ENCODE measurements around the gene SLC15A1.

Gene SLC15A1

DNA sequence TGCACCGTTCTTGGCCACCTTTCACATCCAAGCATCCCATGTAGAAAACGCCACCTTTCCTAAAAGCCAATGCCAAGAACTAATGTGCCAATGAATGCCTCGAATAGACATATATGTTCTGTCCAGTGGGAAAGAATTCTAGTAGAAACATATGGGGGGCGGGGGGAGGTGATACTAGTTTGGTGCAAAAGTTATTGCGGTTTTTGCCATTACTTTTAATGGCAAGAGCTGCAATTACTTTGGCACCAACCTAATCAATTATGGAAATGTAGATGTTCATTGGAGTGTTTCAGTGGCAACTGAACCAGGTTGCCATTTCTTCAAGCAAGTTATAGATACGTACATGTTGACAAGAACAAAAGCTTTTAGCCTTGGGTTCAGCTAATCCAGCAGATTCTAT lies 34.6 kb downstream of the SLC15A1 start:
- Histone ChIP-seq H3K27me3 (ENCODE audit: control insufficient read depth, insufficient read depth, low read length, poor library complexity, severe bottlenecking) (no peaks in the 10 kb centered on the region), H3K27ac (ENCODE audit: insufficient read depth, low read depth, low read length, poor library complexity, severe bottlenecking) (no peak overlapping the region), H3K9me3 (ENCODE audit: control insufficient read depth, low read length) (no peaks in the 10 kb centered on the region), H3K4me1 (ENCODE audit: control insufficient read depth, insufficient read depth, low read length) (no peaks in the 10 kb centered on the region), H3K4me3 (ENCODE audit: insufficient read depth, low read depth, low read length) (no peak overlapping the region), H3K36me3 (ENCODE audit: control insufficient read depth, insufficient read depth, low read length) (no peaks in the 10 kb centered on the region)
- 96 to 97% methylated on average over 6 of the region's 6 CpGs for WGBS, 2 experiments

- Histone ChIP-seq H3K4me3 (ENCODE audit: insufficient read depth, low read depth, low read length) (no peak overlapping the region), H3K9me3 (ENCODE audit: control insufficient read depth, low read length) (no peaks in the 10 kb centered on the region), H3K27ac (ENCODE audit: insufficient read depth, low read depth, low read length, poor library complexity, severe bottlenecking) (no peak overlapping the region), H3K4me1 (ENCODE audit: control insufficient read depth, insufficient read depth, low read length) (no peaks in the 10 kb centered on the region), H3K36me3 (ENCODE audit: control insufficient read depth, insufficient read depth, low read length) (no peaks in the 10 kb centered on the region), H3K27me3 (ENCODE audit: control insufficient read depth, insufficient read depth, low read length, poor library complexity, severe bottlenecking) (no peaks in the 10 kb centered on the region)
- 94 to 96% methylated on average over 5 of the region's 5 CpGs for WGBS, 2 experiments
Measured at GRCh38 chr13:98717256-98717655, 35.2 kb downstream of the SLC15A1 start.

GRCh38 chr13:98710521-98710920 lies 42.0 kb downstream of the SLC15A1 start:
- H3K4me3 ChIP-seq (ENCODE audit: insufficient read depth, low read depth, low read length): no peak overlapping the region
- no peaks in the 10 kb centered on the region for H3K4me1 ChIP-seq (ENCODE audit: control insufficient read depth, insufficient read depth, low read length)
- 79 to 81% methylated on average over 7 of the region's 7 CpGs for WGBS, 2 experiments
- H3K9me3 ChIP-seq (ENCODE audit: control insufficient read depth, low read length): no peaks in the 10 kb centered on the region
- H3K36me3 ChIP-seq (ENCODE audit: control insufficient read depth, insufficient read depth, low read length): no peaks in the 10 kb centered on the region
- H3K27me3 ChIP-seq (ENCODE audit: control insufficient read depth, insufficient read depth, low read length, poor library complexity, severe bottlenecking): no peaks in the 10 kb centered on the region
- H3K27ac ChIP-seq (ENCODE audit: insufficient read depth, low read depth, low read length, poor library complexity, severe bottlenecking): no peak overlapping the region

DNA sequence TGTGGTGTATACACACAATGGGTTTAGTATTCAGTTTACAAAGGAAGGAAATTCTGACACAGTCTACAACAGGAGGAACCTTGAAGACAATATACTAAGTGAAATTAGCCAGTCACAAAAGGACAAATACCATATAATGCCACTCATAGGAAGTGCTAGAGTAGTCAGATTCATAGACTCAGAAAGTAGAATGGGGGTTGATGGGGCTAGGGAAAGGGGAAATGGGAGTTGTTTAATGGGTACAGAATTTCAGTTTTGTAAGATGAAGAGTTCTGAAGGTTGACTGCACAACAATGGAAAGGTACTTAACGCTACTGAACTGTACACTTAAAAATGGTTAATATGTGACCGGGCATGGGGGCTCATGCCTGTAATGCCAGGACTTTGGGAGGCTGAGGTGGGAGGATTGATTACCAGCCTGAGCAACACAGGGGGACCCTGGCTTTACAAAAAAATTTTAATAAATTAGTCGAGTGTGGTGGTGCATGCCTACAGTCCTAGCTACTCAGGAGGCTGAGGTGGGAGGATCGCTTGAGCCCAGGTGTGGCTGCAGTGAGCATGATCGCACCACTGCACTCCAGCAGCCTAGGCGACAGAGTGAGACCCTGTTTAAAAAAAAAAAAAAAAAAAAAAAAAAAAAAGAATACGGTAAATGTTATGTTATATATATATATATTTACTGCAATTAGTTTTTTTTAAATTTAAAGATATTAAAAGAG lies 45.0 kb downstream of the SLC15A1 start:
- Histone ChIP-seq H3K36me3 (ENCODE audit: control insufficient read depth, insufficient read depth, low read length) (no peaks in the 10 kb centered on the region), H3K27ac (ENCODE audit: insufficient read depth, low read depth, low read length, poor library complexity, severe bottlenecking) (no peak overlapping the region), H3K4me3 (ENCODE audit: insufficient read depth, low read depth, low read length) (no peak overlapping the region), H3K4me1 (ENCODE audit: control insufficient read depth, insufficient read depth, low read length) (no peaks in the 10 kb centered on the region), H3K9me3 (ENCODE audit: control insufficient read depth, low read length) (no peaks in the 10 kb centered on the region), H3K27me3 (ENCODE audit: control insufficient read depth, insufficient read depth, low read length, poor library complexity, severe bottlenecking) (no peaks in the 10 kb centered on the region)
- WGBS, 2 experiments: 91 to 95% methylated on average over 5 of the region's 7 CpGs

- 85 to 86% methylated on average over 12 of the region's 12 CpGs for WGBS, 2 experiments
- H3K4me1 ChIP-seq (ENCODE audit: control insufficient read depth, insufficient read depth, low read length): no peaks in the 10 kb centered on the region
- H3K36me3 ChIP-seq (ENCODE audit: control insufficient read depth, insufficient read depth, low read length): no peaks in the 10 kb centered on the region
- no peak overlapping the region for H3K4me3 ChIP-seq (ENCODE audit: insufficient read depth, low read depth, low read length)
- no peaks in the 10 kb centered on the region for H3K9me3 ChIP-seq (ENCODE audit: control insufficient read depth, low read length)
- no peak overlapping the region for H3K27ac ChIP-seq (ENCODE audit: insufficient read depth, low read depth, low read length, poor library complexity, severe bottlenecking)
- H3K27me3 ChIP-seq (ENCODE audit: control insufficient read depth, insufficient read depth, low read length, poor library complexity, severe bottlenecking): no peaks in the 10 kb centered on the region
Measured at GRCh38 chr13:98706446-98707110, 45.9 kb downstream of the SLC15A1 start.

DNA sequence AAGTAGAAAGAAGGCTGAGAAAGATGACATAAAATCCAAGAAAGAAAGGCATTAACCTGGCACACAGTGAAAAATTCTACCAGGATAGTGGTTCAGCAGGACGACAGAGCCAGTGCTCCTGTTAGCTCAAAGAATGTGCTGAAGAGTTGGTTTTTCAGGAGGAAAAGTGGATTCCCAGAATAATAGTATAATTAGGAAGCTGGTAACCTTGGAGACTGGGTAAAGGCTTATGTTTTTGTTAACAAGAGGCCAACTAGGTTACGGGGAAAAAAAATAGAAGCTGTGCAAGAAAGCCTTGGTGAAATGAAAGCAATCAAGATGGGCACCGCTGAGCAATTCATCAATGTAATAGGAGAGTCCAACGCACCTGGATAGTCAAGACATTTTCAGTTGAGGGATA lies 54.7 kb downstream of the SLC15A1 start:
- no peaks in the 10 kb centered on the region for H3K27me3 ChIP-seq (ENCODE audit: control insufficient read depth, insufficient read depth, low read length, poor library complexity, severe bottlenecking)
- no peak overlapping the region for H3K4me3 ChIP-seq (ENCODE audit: insufficient read depth, low read depth, low read length)
- peaks cover 5% of the 10 kb centered on the region for H3K4me1 ChIP-seq (ENCODE audit: control insufficient read depth, insufficient read depth, low read length)
- WGBS, 2 experiments: 85 to 88% methylated on average over 4 of the region's 4 CpGs
- H3K9me3 ChIP-seq (ENCODE audit: control insufficient read depth, low read length): no peaks in the 10 kb centered on the region
- H3K27ac ChIP-seq (ENCODE audit: insufficient read depth, low read depth, low read length, poor library complexity, severe bottlenecking): no peak overlapping the region
- no peaks in the 10 kb centered on the region for H3K36me3 ChIP-seq (ENCODE audit: control insufficient read depth, insufficient read depth, low read length)

GRCh38 chr13:98693756-98694155 lies 58.7 kb downstream of the SLC15A1 start:
- H3K4me1 ChIP-seq (ENCODE audit: control insufficient read depth, insufficient read depth, low read length): peaks cover 5% of the 10 kb centered on the region
- 45 to 48% methylated on average over 1 of the region's 1 CpG for WGBS, 2 experiments
- no peaks in the 10 kb centered on the region for H3K9me3 ChIP-seq (ENCODE audit: control insufficient read depth, low read length)
- no peaks in the 10 kb centered on the region for H3K27me3 ChIP-seq (ENCODE audit: control insufficient read depth, insufficient read depth, low read length, poor library complexity, severe bottlenecking)
- peak overlapping the region; percentile 69 for H3K27ac ChIP-seq (ENCODE audit: insufficient read depth, low read depth, low read length, poor library complexity, severe bottlenecking)
- no peak overlapping the region for H3K4me3 ChIP-seq (ENCODE audit: insufficient read depth, low read depth, low read length)
- no peaks in the 10 kb centered on the region for H3K36me3 ChIP-seq (ENCODE audit: control insufficient read depth, insufficient read depth, low read length)

DNA sequence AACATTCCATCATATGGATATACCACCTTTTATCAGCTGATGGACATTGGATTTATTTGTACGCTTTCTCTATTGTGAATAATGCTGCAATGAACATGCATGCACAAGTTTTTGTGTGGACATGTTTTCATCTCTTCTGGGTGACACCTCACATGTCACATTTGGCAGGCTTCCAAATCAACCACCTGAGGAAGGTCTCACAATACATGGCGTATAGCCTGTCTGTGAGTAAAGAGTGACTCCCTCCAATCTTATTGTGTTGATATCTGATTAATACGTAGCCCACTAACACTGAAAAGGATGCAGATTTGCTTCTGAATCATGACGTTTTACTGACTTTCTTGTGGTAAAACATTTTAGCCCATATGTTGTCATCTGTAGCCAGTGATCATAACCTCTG lies 61.1 kb downstream of the SLC15A1 start:
- 97 to 98% methylated on average over 4 of the region's 4 CpGs for WGBS, 2 experiments
- H3K36me3 ChIP-seq (ENCODE audit: control insufficient read depth, insufficient read depth, low read length): no peaks in the 10 kb centered on the region
- H3K4me1 ChIP-seq (ENCODE audit: control insufficient read depth, insufficient read depth, low read length): peaks cover 5% of the 10 kb centered on the region
- H3K9me3 ChIP-seq (ENCODE audit: control insufficient read depth, low read length): no peaks in the 10 kb centered on the region
- no peaks in the 10 kb centered on the region for H3K27me3 ChIP-seq (ENCODE audit: control insufficient read depth, insufficient read depth, low read length, poor library complexity, severe bottlenecking)
- no peak overlapping the region for H3K27ac ChIP-seq (ENCODE audit: insufficient read depth, low read depth, low read length, poor library complexity, severe bottlenecking)
- H3K4me3 ChIP-seq (ENCODE audit: insufficient read depth, low read depth, low read length): no peak overlapping the region

DNA sequence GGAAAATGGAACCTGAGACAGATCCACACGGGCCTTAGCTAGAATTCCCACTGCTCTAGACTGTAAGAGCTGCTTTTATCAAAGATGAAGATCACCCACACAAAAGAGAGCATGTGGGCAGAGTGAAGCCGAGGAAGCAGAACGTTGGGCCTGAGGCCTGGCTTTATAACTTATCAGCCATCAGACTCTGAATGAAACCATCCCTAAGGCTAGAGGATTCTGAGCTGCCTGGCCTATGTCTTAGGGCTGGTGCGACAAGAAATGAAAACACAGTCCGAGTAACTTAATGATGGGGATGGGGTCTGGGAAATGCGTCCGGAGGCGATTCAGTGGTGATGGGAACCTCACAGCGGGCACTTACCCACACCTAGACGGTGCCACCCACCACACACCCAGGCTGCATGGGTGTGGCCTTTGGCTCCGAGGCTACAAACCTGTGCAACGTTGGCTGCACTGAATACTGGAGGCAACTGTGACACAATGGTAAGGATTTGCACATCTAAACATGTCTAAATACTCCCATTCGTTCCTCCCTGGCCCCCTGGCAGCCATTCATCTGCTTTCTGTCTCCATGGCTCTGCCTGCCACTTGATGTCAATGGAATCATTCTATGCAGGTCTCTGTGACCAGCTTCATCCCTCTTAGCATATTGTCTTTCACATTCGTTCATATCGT lies 62.0 kb downstream of the SLC15A1 start:
- H3K27ac ChIP-seq (ENCODE audit: insufficient read depth, low read depth, low read length, poor library complexity, severe bottlenecking): no peak overlapping the region
- WGBS, 2 experiments: 82 to 85% methylated on average over 15 of the region's 15 CpGs

GRCh38 chr13:98689347-98689968 lies 63.0 kb downstream of the SLC15A1 start:
- peaks cover 5% of the 10 kb centered on the region for H3K4me1 ChIP-seq (ENCODE audit: control insufficient read depth, insufficient read depth, low read length)
- WGBS, 2 experiments: 91 to 98% methylated on average over 6 of the region's 6 CpGs
- H3K27ac ChIP-seq (ENCODE audit: insufficient read depth, low read depth, low read length, poor library complexity, severe bottlenecking): no peak overlapping the region
- H3K4me3 ChIP-seq (ENCODE audit: insufficient read depth, low read depth, low read length): no peak overlapping the region
- H3K27me3 ChIP-seq (ENCODE audit: control insufficient read depth, insufficient read depth, low read length, poor library complexity, severe bottlenecking): no peaks in the 10 kb centered on the region
- no peaks in the 10 kb centered on the region for H3K9me3 ChIP-seq (ENCODE audit: control insufficient read depth, low read length)
- no peaks in the 10 kb centered on the region for H3K36me3 ChIP-seq (ENCODE audit: control insufficient read depth, insufficient read depth, low read length)

More for the DNA sequence above, 62.0 kb downstream of the SLC15A1 start:
- Histone ChIP-seq H3K36me3 (ENCODE audit: control insufficient read depth, insufficient read depth, low read length) (no peaks in the 10 kb centered on the region), H3K9me3 (ENCODE audit: control insufficient read depth, low read length) (no peaks in the 10 kb centered on the region), H3K27me3 (ENCODE audit: control insufficient read depth, insufficient read depth, low read length, poor library complexity, severe bottlenecking) (no peaks in the 10 kb centered on the region), H3K4me1 (ENCODE audit: control insufficient read depth, insufficient read depth, low read length) (peaks cover 5% of the 10 kb centered on the region), H3K4me3 (ENCODE audit: insufficient read depth, low read depth, low read length) (no peak overlapping the region)

Measured in ectodermal cell (in vitro differentiated cells).